GM12801 (cell line): ENCODE data around the gene JAG1.

Experiments used
- TF ChIP-seq, protein P1 (sequence below): IDR thresholded peaks from one replicate; pipeline ENCODE4 v1.5.1; 2011; ENCODE audit warnings: control low read depth; ENCODE audit not compliant: insufficient read length; ENCODE audit errors: extremely low read depth

The JAG1 gene

DNA sequence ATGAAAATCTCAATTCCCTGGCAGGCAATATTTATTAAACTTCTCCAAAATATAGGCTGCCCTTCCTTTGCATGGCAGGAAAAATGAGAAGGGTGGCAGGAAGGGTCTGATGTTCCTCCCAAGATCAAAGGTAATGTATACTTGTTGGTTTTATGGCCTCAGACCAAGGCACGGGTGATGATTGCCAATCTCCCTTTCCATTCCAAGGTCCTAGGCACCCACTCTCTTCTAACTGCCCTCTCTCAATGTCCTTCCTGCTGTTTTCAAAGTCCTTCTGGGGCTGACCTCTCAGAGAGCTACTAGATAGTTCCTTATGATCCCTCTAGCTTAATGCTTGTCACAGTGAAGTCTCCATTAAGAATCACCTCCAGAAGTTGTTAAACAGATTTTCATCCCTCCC is 15.6 kb upstream of the JAG1 start:
- TF ChIP-seq, protein P1, sequence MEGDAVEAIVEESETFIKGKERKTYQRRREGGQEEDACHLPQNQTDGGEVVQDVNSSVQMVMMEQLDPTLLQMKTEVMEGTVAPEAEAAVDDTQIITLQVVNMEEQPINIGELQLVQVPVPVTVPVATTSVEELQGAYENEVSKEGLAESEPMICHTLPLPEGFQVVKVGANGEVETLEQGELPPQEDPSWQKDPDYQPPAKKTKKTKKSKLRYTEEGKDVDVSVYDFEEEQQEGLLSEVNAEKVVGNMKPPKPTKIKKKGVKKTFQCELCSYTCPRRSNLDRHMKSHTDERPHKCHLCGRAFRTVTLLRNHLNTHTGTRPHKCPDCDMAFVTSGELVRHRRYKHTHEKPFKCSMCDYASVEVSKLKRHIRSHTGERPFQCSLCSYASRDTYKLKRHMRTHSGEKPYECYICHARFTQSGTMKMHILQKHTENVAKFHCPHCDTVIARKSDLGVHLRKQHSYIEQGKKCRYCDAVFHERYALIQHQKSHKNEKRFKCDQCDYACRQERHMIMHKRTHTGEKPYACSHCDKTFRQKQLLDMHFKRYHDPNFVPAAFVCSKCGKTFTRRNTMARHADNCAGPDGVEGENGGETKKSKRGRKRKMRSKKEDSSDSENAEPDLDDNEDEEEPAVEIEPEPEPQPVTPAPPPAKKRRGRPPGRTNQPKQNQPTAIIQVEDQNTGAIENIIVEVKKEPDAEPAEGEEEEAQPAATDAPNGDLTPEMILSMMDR = no peak

DNA sequence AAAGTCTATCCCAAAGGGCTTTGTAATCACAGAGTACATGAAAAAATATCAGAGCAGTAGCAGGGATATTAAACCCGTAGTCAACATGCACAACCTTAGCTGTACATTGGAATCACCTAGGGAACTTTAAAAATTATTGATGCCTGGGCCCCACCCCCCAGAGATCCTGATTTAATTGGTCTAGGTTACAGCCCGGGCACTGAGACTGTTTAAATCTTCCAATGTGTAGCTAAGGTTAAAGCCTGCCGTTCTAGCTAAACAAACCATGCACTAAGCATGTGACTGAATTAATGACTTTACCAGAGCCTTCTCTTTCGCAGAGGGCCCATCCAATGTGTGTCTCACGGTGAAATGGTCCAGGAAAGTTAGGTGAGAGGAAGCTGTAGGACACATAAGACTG is 14.1 kb upstream of the JAG1 start:
- TF ChIP-seq, protein P1 = no peak

DNA sequence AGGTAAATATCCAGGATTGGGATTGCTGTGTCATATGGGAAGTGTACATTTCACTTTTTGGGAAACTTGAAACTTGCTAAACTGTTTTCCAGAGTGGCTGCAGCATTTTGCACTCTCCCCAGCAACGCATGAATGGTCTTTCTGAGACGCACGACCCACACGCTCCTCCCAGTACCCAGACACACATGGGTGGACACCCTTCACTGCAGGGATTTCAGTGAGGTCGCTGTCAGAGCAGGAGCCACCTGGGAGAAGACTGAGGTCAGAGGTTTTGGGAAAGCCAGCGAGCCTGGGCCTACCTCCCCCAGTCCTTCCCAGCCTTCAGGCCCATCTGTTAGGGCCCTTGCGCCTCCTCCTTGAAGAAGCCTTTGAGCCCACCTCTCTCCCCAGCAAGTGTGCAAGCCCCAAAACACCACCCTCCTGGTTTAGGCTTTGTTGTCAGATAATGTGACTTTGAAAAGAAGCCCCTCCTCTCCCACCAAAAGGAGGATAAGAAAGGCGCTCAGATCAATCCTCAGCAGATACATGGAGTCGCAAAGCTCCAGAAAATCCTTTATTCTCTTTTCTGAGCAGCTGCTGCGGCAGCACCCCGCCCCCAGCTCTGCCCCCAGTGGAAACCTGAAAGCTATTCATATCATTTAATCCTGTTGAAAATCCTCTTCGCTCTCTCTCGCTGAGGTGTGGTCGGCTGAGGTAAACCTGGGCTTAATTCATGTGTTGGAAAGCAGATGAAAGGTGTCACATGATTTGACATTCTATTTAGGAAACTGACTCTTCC is 12.7 kb upstream of the JAG1 start:
- TF ChIP-seq, protein P1 = no peak

DNA sequence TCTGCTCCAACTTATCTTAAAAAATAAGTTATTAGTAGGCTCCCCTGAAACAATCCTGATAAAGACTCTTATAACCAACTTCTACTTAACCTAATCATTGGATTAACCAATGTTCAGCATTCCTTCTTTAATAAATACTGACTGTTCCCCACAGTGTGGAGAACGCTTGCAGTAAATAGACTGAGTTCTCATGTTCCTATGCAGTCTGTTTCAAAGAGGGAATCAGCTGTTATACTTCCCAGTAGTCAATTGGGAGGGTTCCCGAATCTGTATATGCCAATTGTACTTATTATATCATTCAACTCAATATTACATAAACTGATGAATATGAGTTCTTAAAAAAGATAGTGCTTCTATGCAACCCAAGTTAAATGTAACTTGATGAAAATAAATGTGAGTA is 9.7 kb upstream of the JAG1 start:
- TF ChIP-seq, protein P1 = no peak

DNA sequence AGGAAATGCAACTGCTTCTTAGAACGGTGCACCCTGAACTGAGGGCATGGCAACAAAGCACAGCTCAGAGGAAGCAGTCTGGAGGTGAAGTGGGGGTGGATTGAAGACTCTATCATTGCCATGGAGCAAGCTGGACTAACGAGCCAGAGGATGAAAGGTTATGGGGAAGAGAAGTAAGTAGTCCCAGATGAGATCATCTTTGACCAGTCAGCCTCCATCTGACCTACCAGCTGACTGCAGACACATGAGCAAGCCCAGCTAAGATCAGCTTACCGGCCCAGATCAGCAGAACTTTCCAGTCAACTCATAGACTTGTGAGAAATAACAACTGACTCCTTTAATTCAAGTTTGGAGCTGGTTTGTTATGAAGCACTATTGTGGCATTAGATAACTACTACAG is 9.1 kb upstream of the JAG1 start:
- TF ChIP-seq, protein P1 = no peak

DNA sequence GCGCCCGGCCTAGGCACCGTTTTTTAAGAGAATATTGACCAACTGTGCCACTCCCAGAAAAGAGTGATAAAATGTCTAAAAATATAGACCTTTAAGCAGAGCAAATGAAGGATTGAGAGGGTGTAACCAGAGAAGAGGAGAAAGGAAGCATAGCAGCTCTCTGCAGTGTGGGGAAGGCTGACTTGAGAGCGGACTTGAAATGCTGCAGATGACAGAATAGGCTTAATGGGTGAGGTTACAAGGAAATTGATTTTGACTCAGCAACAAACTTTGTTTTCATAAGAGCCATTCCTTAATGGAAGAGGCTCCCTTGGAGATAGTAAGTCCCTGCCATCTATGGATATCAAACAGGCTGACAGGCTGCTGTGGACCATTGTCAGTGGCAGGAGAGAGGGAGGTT is 7.7 kb upstream of the JAG1 start:
- TF ChIP-seq, protein P1 = no peak

DNA sequence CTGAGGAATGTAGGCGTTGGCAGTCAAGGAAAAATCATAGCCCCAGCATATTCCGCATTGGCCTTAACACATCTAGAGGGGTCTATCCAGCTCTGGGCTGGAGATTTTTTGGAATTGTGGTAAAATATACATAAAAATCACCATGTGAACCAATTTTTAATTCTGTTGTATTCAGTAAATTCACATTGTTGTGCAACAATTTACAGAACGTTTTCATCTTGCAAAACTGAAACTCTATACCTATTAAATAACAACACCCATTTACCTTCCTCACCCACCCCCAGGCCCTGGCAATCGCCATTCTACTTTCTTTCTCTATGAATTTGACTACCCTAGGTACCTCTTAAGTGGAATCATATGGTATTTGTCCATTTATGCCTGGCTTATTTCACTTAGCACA is 6.8 kb upstream of the JAG1 start:
- TF ChIP-seq, protein P1 = no peak

DNA sequence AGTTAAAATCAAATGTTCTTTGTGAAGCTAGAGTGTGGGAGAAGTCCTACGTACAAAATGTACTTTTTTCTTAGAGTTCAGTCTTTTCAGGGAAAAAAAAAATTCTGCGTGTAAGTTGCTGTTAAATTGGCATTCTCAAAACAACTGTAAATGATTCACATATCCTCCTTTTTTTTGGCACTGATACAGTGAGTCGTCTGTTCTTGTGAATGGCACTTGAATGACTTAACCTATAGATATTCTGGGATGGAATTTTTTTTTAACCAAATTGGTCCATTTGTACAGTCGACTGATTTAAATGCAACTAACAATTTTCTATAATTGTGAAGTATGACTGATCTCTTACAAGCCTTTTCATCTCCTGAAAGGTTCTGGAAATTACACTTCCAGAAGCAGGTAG is 5.5 kb upstream of the JAG1 start:
- TF ChIP-seq, protein P1 = no peak
